ENCODE measurements around the gene QKI. TPM values are rescaled to one million over a fixed set of nuclear protein-coding genes. Genes with fewer than 3 reads are reported as not detected.

QKI gene
- total and polyA plus RNA-seq, 2 of the 8 experiments (the other 6 are each of a cell fraction or from before 2014, with no cell fraction given), result 181 to 183 TPM

GRCh38 chr6:163501439-163501838, 86.9 kb downstream of the QKI start:
- H3K9ac ChIP-seq (replicated peaks in 1 of 4; ENCODE audit: extremely low read depth in 1 of 4, low read depth in 3 of 4, low read length in 3 of 4), result no peak overlapping the region; a peak in 1 of 7 replicates
- no peak overlapping the region for H3K4ac ChIP-seq (replicated peaks; ENCODE audit: insufficient read length, low read depth, low read length)
- POLR2A ChIA-PET (ENCODE audit: partially characterized antibody), result interaction anchor here (0.6 kb wide), 1 partner anchor 747 kb away, joined by 4 read pairs; no protein-coding TSS in a partner anchor
- no peak overlapping the region for H2BK5ac ChIP-seq (ENCODE audit: low read depth, low read length)
- peaks cover 14 to 17% of the 10 kb centered on the region in 2 experiments for H3K9me3 ChIP-seq (ENCODE audit: insufficient read depth in 2 of 2, low read depth in 1 of 2, low read length in 1 of 2)
- H3K4me2 ChIP-seq (ENCODE audit: insufficient read depth in 1 of 2, low read depth in 2 of 2, low read length in 2 of 2), result no peak overlapping the region
- H4K91ac ChIP-seq (replicated peaks; ENCODE audit: insufficient read length, low read length), result no peak overlapping the region
- H2BK120ac ChIP-seq (replicated peaks; ENCODE audit: low read depth, low read length), result no peak overlapping the region
- H3K79me2 ChIP-seq (ENCODE audit: control insufficient read depth in 1 of 2, insufficient read depth in 2 of 2, low read length in 2 of 2), result peaks cover 16 to 99% of the 10 kb centered on the region in 2 experiments; a peak in 3 of 4 replicates
- no peak overlapping the region for H3K56ac ChIP-seq (replicated peaks; ENCODE audit: insufficient read length, low read depth, low read length)
- no peak overlapping the region for H3K23ac ChIP-seq (ENCODE audit: insufficient read length)
- H3K4me1 ChIP-seq (replicated peaks in 1 of 4; ENCODE audit: control insufficient read depth in 3 of 4, insufficient read depth in 4 of 4, low read length in 3 of 4), result no peaks in the 10 kb centered on the region
- WGBS, 2 experiments (ENCODE audit: extremely low coverage in 1 of 2, insufficient coverage in 1 of 2, insufficient read length in 1 of 2, insufficient replicate concordance in 2 of 2, low coverage in 1 of 2, low lambda C conversion rate in 2 of 2, missing lambda C conversion rate in 1 of 2), result 96% methylated on average over 3 of the region's 3 CpGs; no CpG with 5 or more reads in 1 of the 2 experiments
- H3K23me2 ChIP-seq (ENCODE audit: low read depth, low read length), result no peaks in the 10 kb centered on the region
- peaks cover 0 to 12% (median 1%) of the 10 kb centered on the region in 4 experiments; a peak in 3 of 8 replicates for H3K36me3 ChIP-seq (ENCODE audit: control insufficient read depth in 2 of 4, insufficient read depth in 4 of 4, low read length in 3 of 4)
- H3K27me3 ChIP-seq (replicated peaks in 1 of 4; ENCODE audit: control insufficient read depth in 3 of 4, extremely low read depth in 1 of 4, insufficient read depth in 3 of 4, low read length in 3 of 4), result no peaks in the 10 kb centered on the region
- no peak overlapping the region for H2BK15ac ChIP-seq (ENCODE audit: low read length)
- H2AFZ ChIP-seq (ENCODE audit: low read length), result no peak overlapping the region
- H2BK20ac ChIP-seq (ENCODE audit: low read length), result no peak overlapping the region
- H3K14ac ChIP-seq (ENCODE audit: insufficient read length), result no peak overlapping the region
- no peak overlapping the region for H2BK12ac ChIP-seq (ENCODE audit: low read depth, low read length)
- no peak overlapping the region for H2AK5ac ChIP-seq (ENCODE audit: low read depth, low read length)
- H3K27ac ChIP-seq (ENCODE audit: low read depth, low read length), result no peak overlapping the region
- H4K20me1 ChIP-seq (replicated peaks in 1 of 2; ENCODE audit: control insufficient read depth in 1 of 2, insufficient read depth in 2 of 2, low read length in 2 of 2), result no peaks in the 10 kb centered on the region
- H4K5ac ChIP-seq (ENCODE audit: insufficient read length, low read depth, low read length), result no peak overlapping the region
- DNase-seq (ENCODE audit: low read depth in 1 of 2, low spot score in 2 of 2) (no peak), FAIRE-seq (no peak)
- CTCF ChIA-PET (ENCODE audit: partially characterized antibody), result interaction anchor here (0.9 to 1.4 kb wide), 2 partner anchors 10 to 16 kb away, joined by 3 to 5 read pairs; no protein-coding TSS in a partner anchor
- no peak overlapping the region for H4K8ac ChIP-seq (ENCODE audit: extremely low read depth, insufficient read depth, low read length)
- no peak overlapping the region for H3K4me3 ChIP-seq (ENCODE audit: extremely low read depth in 1 of 4, insufficient read depth in 2 of 4, low read depth in 3 of 4, low read length in 4 of 4)
- H3K18ac ChIP-seq (ENCODE audit: extremely low read depth, low read length), result no peak overlapping the region
- H3K79me1 ChIP-seq (ENCODE audit: low read depth, low read length), result 0 out of 2 replicates have a peak, but pooled peaks cover 2% of the 10 kb centered on the region
- TF ChIP-seq KDM4A (IDR thresholded peaks at IDR 0.05; ENCODE audit: low read depth, low read length, severe bottlenecking) (no peak), BRCA1 (IDR thresholded peaks at IDR 0.05; ENCODE audit: low read depth, low read length) (no peak), RXRA (IDR thresholded peaks at IDR 0.05; ENCODE audit: insufficient read depth, low read depth, low read length) (no peak), SIX5 (IDR thresholded peaks at IDR 0.05; ENCODE audit: low read depth, low read length) (no peak), RAD21 (IDR thresholded peaks at IDR 0.05 in 1 of 2, conservative IDR thresholded peaks at IDR 0.05 in 1 of 2; ENCODE audit: low read depth in 2 of 2, low read length in 2 of 2) (no peak), RFX5 (IDR thresholded peaks at IDR 0.05; ENCODE audit: borderline replicate concordance, low read depth, low read length) (no peak), EP300 (IDR thresholded peaks at IDR 0.05; ENCODE audit: borderline replicate concordance in 1 of 2, low read depth in 2 of 2, low read length in 2 of 2) (no peak), JUN (IDR thresholded peaks at IDR 0.05; ENCODE audit: low read depth, low read length) (no peak), NANOG (IDR thresholded peaks at IDR 0.05; ENCODE audit: insufficient read depth, low read depth, low read length, poor library complexity, severe bottlenecking) (no peak)
- TF ChIP-seq, protein P1, sequence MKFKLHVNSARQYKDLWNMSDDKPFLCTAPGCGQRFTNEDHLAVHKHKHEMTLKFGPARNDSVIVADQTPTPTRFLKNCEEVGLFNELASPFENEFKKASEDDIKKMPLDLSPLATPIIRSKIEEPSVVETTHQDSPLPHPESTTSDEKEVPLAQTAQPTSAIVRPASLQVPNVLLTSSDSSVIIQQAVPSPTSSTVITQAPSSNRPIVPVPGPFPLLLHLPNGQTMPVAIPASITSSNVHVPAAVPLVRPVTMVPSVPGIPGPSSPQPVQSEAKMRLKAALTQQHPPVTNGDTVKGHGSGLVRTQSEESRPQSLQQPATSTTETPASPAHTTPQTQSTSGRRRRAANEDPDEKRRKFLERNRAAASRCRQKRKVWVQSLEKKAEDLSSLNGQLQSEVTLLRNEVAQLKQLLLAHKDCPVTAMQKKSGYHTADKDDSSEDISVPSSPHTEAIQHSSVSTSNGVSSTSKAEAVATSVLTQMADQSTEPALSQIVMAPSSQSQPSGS (IDR thresholded peaks at IDR 0.05; ENCODE audit: low read length), result no peak
